Neural cell (in vitro differentiated cells): ENCODE results near the gene VPS54. TPM values are rescaled to one million over a fixed set of nuclear protein-coding genes. Genes with fewer than 3 reads are reported as not detected.

Source experiments
- H2AFZ ChIP-seq: fragments of 200-600, 300-800 bp; sonication (generic), shearing (Covaris generic); 2 replicates; pipeline ENCODE4 v1.6.0; 2014; ENCODE audit warnings: low read depth, mild to moderate bottlenecking, antibody characterized with exemption, low read length, moderate library complexity
- H3F3A ChIP-seq: fragments of 200-600 bp; shearing (Covaris generic); 2 replicates; pipeline ENCODE4 v1.6.1; 2016; ENCODE audit warnings: mild to moderate bottlenecking, moderate library complexity, mixed read lengths, antibody characterized with exemption, low read length; ENCODE audit not compliant: insufficient read depth, poor library complexity, severe bottlenecking
- H3K27ac ChIP-seq: fragments of 200-600, 300-800 bp; sonication (generic), shearing (Covaris generic); 2 replicates; pipeline ENCODE4 v1.5.1; 2014; ENCODE audit warnings: mild to moderate bottlenecking, low read length, moderate library complexity
- H3K27me3 ChIP-seq: fragments of 300-800, 200-600 bp; sonication (generic), shearing (Covaris generic); 2 replicates; pipeline ENCODE4 v1.6.0; 2014; ENCODE audit warnings: mild to moderate bottlenecking, low read depth, low read length, moderate library complexity; ENCODE audit not compliant: insufficient read depth
- H3K36me3 ChIP-seq: fragments of 300-800, 200-600 bp; sonication (generic), shearing (Covaris generic); 2 replicates; pipeline ENCODE4 v1.5.1; 2014; ENCODE audit warnings: mild to moderate bottlenecking, antibody characterized with exemption, low read length, moderate library complexity; ENCODE audit not compliant: insufficient read depth
- H3K4me2 ChIP-seq: fragments of 300-800, 200-600 bp; sonication (generic), shearing (Covaris generic); 2 replicates; pipeline ENCODE4 v1.6.0; 2014; ENCODE audit warnings: mild to moderate bottlenecking, low read length
- H3K4me3 ChIP-seq: fragments of 300-800, 200-600 bp; sonication (generic), shearing (Covaris generic); 2 replicates; pipeline ENCODE4 v1.5.1; 2014; ENCODE audit warnings: mild to moderate bottlenecking, low read length, moderate library complexity
- H3K79me2 ChIP-seq: fragments of 200-600 bp; shearing (Covaris generic); replicated peaks from 2 replicates; pipeline ENCODE4 v1.6.0; 2014; ENCODE audit warnings: mild to moderate bottlenecking, low read length, moderate library complexity; ENCODE audit not compliant: insufficient read depth
- H3K9ac ChIP-seq: fragments of 300-800, 200-600 bp; sonication (generic), shearing (Covaris generic); 2 replicates; pipeline ENCODE4 v1.6.1; 2016; ENCODE audit warnings: mild to moderate bottlenecking, low read length, mixed read lengths
- H3K9me2 ChIP-seq: fragments of 200-600 bp; shearing (Covaris generic); 2 replicates; pipeline ENCODE4 v1.6.1; 2016; ENCODE audit warnings: mild to moderate bottlenecking, low read length, mixed read lengths; ENCODE audit not compliant: insufficient read depth
- H3K9me3 ChIP-seq: fragments of 200-600, 300-800 bp; sonication (generic), shearing (Covaris generic); 2 replicates; pipeline ENCODE4 v1.6.1; 2016; ENCODE audit warnings: mild to moderate bottlenecking, mixed run types, low read length, moderate library complexity, mixed read lengths
- H4K20me1 ChIP-seq: fragments of 200-600 bp; shearing (Covaris generic); 2 replicates; pipeline ENCODE4 v1.6.1; 2016; ENCODE audit warnings: mild to moderate bottlenecking, mixed run types; ENCODE audit not compliant: insufficient read depth
- EP300 ChIP-seq: fragments of 450-650 bp; conservative IDR thresholded peaks from 2 replicates; pipeline ENCODE4 v1.6.1; 2014; ENCODE audit warnings: antibody characterized with exemption, mild to moderate bottlenecking, moderate library complexity; ENCODE audit not compliant: poor library complexity, severe bottlenecking
- EZH2 ChIP-seq: fragments of 200-600, 300-800 bp; shearing (Covaris generic), sonication (generic); IDR thresholded peaks from 2 replicates; pipeline ENCODE4 v1.6.1; 2014; ENCODE audit warnings: antibody characterized with exemption, low read length, borderline replicate concordance, mild to moderate bottlenecking; ENCODE audit not compliant: insufficient read depth, poor library complexity, severe bottlenecking
- MXI1 ChIP-seq: fragments of 450-650 bp; conservative IDR thresholded peaks from 2 replicates; pipeline ENCODE4 v1.6.1; 2014; ENCODE audit warnings: antibody characterized with exemption, mild to moderate bottlenecking; ENCODE audit not compliant: poor library complexity, severe bottlenecking
- POLR2AphosphoS5 ChIP-seq: IDR thresholded peaks from 2 replicates; pipeline ENCODE4 v1.6.1; 2012
- SMC3 ChIP-seq: fragments of 450-650 bp; conservative IDR thresholded peaks from 2 replicates; pipeline ENCODE4 v1.6.1; 2014; ENCODE audit warnings: antibody characterized with exemption, mild to moderate bottlenecking, moderate library complexity; ENCODE audit not compliant: poor library complexity
- TAF1 ChIP-seq: IDR thresholded peaks from 2 replicates; pipeline ENCODE4 v1.6.1; 2012; ENCODE audit warnings: low read depth
- polyA minus RNA-seq: library from RNA; depleted of rRNA, polyadenylated mRNA; stranded (reverse); fragments of >200 nt; gene quantifications from 2 replicates; pipeline ENCODE4 v1.2.3, GENCODE V29; 2014
- polyA plus RNA-seq: library from polyadenylated mRNA; depleted of rRNA; stranded (reverse); fragments of >200 nt; gene quantifications from 2 replicates; pipeline ENCODE4 v1.2.3, GENCODE V29; 2014
- TF ChIP-seq, protein P1 (sequence below): IDR thresholded peaks from 2 replicates; pipeline ENCODE4 v1.6.1; 2012; ENCODE audit warnings: borderline replicate concordance
- TF ChIP-seq, protein P2 (sequence below): fragments of 450-650 bp; IDR thresholded peaks from 2 replicates; pipeline ENCODE4 v1.5.1; 2014; ENCODE audit warnings: antibody characterized with exemption, mild to moderate bottlenecking, moderate library complexity; ENCODE audit not compliant: poor library complexity, severe bottlenecking

VPS54 gene, protein sequence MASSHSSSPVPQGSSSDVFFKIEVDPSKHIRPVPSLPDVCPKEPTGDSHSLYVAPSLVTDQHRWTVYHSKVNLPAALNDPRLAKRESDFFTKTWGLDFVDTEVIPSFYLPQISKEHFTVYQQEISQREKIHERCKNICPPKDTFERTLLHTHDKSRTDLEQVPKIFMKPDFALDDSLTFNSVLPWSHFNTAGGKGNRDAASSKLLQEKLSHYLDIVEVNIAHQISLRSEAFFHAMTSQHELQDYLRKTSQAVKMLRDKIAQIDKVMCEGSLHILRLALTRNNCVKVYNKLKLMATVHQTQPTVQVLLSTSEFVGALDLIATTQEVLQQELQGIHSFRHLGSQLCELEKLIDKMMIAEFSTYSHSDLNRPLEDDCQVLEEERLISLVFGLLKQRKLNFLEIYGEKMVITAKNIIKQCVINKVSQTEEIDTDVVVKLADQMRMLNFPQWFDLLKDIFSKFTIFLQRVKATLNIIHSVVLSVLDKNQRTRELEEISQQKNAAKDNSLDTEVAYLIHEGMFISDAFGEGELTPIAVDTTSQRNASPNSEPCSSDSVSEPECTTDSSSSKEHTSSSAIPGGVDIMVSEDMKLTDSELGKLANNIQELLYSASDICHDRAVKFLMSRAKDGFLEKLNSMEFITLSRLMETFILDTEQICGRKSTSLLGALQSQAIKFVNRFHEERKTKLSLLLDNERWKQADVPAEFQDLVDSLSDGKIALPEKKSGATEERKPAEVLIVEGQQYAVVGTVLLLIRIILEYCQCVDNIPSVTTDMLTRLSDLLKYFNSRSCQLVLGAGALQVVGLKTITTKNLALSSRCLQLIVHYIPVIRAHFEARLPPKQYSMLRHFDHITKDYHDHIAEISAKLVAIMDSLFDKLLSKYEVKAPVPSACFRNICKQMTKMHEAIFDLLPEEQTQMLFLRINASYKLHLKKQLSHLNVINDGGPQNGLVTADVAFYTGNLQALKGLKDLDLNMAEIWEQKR
- 34.2 and 35.3 TPM in 2 replicates for polyA plus RNA-seq
- polyA minus RNA-seq = 42.9 and 46.8 TPM in 2 replicates

DNA sequence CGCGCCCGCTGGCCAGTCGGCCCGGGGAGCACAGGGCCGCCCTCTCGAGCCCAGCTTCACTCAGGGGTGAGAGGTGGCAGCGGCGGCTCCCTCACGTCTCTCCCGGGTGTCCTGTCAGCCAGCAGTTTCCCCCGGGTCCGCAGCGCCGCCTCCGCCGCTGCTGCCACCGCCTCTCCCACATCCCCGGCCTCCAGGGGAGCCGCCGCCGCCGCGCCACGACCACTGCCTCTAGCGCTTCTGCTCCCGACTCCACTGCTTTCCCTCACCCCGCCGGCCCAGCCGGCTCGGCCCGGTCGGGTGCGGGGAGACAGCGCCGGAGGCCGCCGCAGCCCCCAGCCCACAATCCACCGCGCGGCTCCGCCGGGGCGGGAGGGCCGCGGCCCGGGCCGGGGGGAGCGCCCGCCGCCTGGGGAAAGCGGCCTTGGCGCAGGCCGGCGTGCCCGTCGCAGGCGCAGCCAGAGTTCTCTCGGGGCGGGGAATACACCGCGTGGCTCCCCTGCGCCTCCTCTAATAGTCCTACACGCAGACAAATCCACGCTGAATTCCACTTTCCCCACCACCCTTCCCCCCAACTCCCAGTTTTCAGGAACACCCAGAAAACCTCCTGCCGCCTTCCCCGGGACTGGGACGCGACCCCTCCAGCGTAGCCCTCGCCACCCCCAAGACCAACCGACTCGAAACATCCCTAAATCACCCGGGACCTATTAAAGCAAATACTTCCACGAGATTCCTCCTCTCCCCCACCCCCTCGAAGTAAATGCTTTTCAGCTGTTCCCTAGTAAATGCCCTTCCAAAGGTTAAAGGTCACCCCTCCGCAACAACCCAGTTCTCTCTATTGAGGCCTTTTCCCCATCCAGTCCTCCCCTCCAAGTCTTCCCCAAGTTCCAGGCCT is at the start of gene VPS54:
VPS54 (minus strand) TSS at position 346 of the 892 bp plus-strand sequence. CDS start 35,429 bp downstream, outside the sequence.
- peak within 1 kb of the TSS; percentile 78 for H3K4me2 ChIP-seq
- TF ChIP-seq, protein P1, sequence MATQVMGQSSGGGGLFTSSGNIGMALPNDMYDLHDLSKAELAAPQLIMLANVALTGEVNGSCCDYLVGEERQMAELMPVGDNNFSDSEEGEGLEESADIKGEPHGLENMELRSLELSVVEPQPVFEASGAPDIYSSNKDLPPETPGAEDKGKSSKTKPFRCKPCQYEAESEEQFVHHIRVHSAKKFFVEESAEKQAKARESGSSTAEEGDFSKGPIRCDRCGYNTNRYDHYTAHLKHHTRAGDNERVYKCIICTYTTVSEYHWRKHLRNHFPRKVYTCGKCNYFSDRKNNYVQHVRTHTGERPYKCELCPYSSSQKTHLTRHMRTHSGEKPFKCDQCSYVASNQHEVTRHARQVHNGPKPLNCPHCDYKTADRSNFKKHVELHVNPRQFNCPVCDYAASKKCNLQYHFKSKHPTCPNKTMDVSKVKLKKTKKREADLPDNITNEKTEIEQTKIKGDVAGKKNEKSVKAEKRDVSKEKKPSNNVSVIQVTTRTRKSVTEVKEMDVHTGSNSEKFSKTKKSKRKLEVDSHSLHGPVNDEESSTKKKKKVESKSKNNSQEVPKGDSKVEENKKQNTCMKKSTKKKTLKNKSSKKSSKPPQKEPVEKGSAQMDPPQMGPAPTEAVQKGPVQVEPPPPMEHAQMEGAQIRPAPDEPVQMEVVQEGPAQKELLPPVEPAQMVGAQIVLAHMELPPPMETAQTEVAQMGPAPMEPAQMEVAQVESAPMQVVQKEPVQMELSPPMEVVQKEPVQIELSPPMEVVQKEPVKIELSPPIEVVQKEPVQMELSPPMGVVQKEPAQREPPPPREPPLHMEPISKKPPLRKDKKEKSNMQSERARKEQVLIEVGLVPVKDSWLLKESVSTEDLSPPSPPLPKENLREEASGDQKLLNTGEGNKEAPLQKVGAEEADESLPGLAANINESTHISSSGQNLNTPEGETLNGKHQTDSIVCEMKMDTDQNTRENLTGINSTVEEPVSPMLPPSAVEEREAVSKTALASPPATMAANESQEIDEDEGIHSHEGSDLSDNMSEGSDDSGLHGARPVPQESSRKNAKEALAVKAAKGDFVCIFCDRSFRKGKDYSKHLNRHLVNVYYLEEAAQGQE = no peak
- peak; percentile 65 for TF ChIP-seq POLR2AphosphoS5
- TF ChIP-seq EZH2 = no peak
- TF ChIP-seq MXI1 = peak; percentile 47
- peak; percentile 31 for TF ChIP-seq EP300
- peak; percentile 16 for TF ChIP-seq TAF1
- TF ChIP-seq, protein P2, sequence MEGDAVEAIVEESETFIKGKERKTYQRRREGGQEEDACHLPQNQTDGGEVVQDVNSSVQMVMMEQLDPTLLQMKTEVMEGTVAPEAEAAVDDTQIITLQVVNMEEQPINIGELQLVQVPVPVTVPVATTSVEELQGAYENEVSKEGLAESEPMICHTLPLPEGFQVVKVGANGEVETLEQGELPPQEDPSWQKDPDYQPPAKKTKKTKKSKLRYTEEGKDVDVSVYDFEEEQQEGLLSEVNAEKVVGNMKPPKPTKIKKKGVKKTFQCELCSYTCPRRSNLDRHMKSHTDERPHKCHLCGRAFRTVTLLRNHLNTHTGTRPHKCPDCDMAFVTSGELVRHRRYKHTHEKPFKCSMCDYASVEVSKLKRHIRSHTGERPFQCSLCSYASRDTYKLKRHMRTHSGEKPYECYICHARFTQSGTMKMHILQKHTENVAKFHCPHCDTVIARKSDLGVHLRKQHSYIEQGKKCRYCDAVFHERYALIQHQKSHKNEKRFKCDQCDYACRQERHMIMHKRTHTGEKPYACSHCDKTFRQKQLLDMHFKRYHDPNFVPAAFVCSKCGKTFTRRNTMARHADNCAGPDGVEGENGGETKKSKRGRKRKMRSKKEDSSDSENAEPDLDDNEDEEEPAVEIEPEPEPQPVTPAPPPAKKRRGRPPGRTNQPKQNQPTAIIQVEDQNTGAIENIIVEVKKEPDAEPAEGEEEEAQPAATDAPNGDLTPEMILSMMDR = peak; percentile 25
- no peak for TF ChIP-seq SMC3

More for the DNA sequence above, at the start of gene VPS54:
- Histone ChIP-seq H2AFZ (peak within 1 kb of the TSS; percentile 95), H3K36me3 (no peaks in the 10 kb centered on the region), H3K27ac (peak within 1 kb of the TSS; percentile 75), H3K9me3 (no peaks in the 10 kb centered on the region), H4K20me1 (no peaks in the 10 kb centered on the region), H3K9me2 (no peaks in the 10 kb centered on the region), H3K27me3 (no peaks in the 10 kb centered on the region), H3K9ac (peak within 1 kb of the TSS; percentile 83), H3K4me3 (peak within 1 kb of the TSS; percentile 74), H3K79me2 (peaks cover 42% of the 10 kb centered on the region), H3F3A (no peaks in the 10 kb centered on the region)
